PC-3 (cell line): ENCODE measurements around the gene CNTN4. TPM values are rescaled to one million over a fixed set of nuclear protein-coding genes. Genes with fewer than 3 reads are reported as not detected.

ENCODE experiments used
- ATAC-seq: fragments of 200-7000 bp; cut with Tn5 transposase; 2 replicates; pipeline ENCODE4 v1.9.1; 2020; ENCODE audit warnings: mild to moderate bottlenecking, moderate library complexity
- BruUV-seq: library from RNA; stranded (reverse); fragments of 400-500 nt; replicated peaks from 2 replicates; lab custom pipeline; 2021; lab: Mats Ljungman, UMichigan
- CTCF ChIA-PET: fragments of 300-600 bp; sonication (Branson Sonifier 250); formaldehyde crosslinking; loops from one replicate; lab custom pipeline; 2022; ENCODE audit warnings: antibody characterized with exemption; lab: Charles Lee
- POLR2A ChIA-PET: fragments of 300-600 bp; sonication (Branson Sonifier 250); formaldehyde crosslinking; loops from one replicate; lab custom pipeline; 2022; ENCODE audit warnings: antibody characterized with exemption; ENCODE audit not compliant: unreplicated experiment; lab: Charles Lee
- DNase-seq: peaks from one replicate; pipeline ENCODE4 v3.0.0-alpha.2; 2015
- H2AFZ ChIP-seq: fragments of 300-600 bp; sonication (generic); 2 replicates; pipeline ENCODE4 v1.6.0; 2016; ENCODE audit warnings: antibody characterized with exemption, low read length
- H3F3A ChIP-seq: fragments of 300-600 bp; sonication (generic); one replicate; pipeline ENCODE4 v1.6.0; 2017; ENCODE audit warnings: antibody characterized with exemption, low read length, control low read depth, mild to moderate bottlenecking; ENCODE audit not compliant: unreplicated experiment
- H3K27ac ChIP-seq: fragments of 300-600 bp; sonication (generic); 2 replicates; pipeline ENCODE4 v1.5.1; 2016; ENCODE audit warnings: mild to moderate bottlenecking, low read length
- H3K27me3 ChIP-seq: fragments of 300-600 bp; sonication (generic); 2 replicates; pipeline ENCODE4 v1.6.1; 2016; ENCODE audit warnings: low read length, mixed read lengths
- H3K36me3 ChIP-seq: fragments of 300-600 bp; sonication (generic); 2 replicates; pipeline ENCODE4 v1.6.1; 2016; ENCODE audit warnings: low read depth, mixed run types, low read length, mixed read lengths
- H3K4me1 ChIP-seq: fragments of 300-600 bp; sonication (generic); 2 replicates; pipeline ENCODE4 v1.5.1; 2016; ENCODE audit warnings: low read length; ENCODE audit not compliant: insufficient read depth
- H3K4me2 ChIP-seq: fragments of 300-600 bp; sonication (generic); 2 replicates; pipeline ENCODE4 v1.6.0; 2016; ENCODE audit warnings: low read length
- H3K4me3 ChIP-seq: fragments of 300-600 bp; sonication (generic); 2 replicates; pipeline ENCODE4 v1.5.1; 2016; ENCODE audit warnings: mild to moderate bottlenecking, low read length, mixed read lengths
- H3K79me2 ChIP-seq: fragments of 300-600 bp; sonication (generic); 2 replicates; pipeline ENCODE4 v1.6.1; 2017; ENCODE audit warnings: low read length, mixed read lengths
- H3K9ac ChIP-seq: fragments of 300-600 bp; sonication (generic); 2 replicates; pipeline ENCODE4 v1.6.0; 2016; ENCODE audit warnings: mild to moderate bottlenecking, low read length
- H3K9me2 ChIP-seq: fragments of 300-600 bp; sonication (generic); replicated peaks from 2 replicates; pipeline ENCODE4 v1.6.1; 2016; ENCODE audit warnings: mixed run types, low read length, mixed read lengths
- H3K9me3 ChIP-seq: fragments of 300-600 bp; sonication (generic); 2 replicates; pipeline ENCODE4 v1.6.1; 2016; ENCODE audit warnings: low read length, mixed read lengths
- H4K20me1 ChIP-seq: fragments of 300-600 bp; sonication (generic); 2 replicates; pipeline ENCODE4 v1.6.1; 2016; ENCODE audit warnings: low read length, mixed read lengths
- CTCF ChIP-seq: fragments of 300-600 bp; sonication (generic); conservative IDR thresholded peaks from 2 replicates; pipeline ENCODE4 v1.5.1; 2017; ENCODE audit warnings: antibody characterized with exemption, low read depth, mild to moderate bottlenecking, low read length
- EZH2 ChIP-seq: fragments of 300-600 bp; sonication (generic); IDR thresholded peaks from one replicate; pipeline ENCODE4 v1.6.1; 2017; ENCODE audit warnings: antibody characterized with exemption, mild to moderate bottlenecking, low read length; ENCODE audit not compliant: unreplicated experiment
- EZH2phosphoT487 ChIP-seq: fragments of 300-600 bp; sonication (generic); IDR thresholded peaks from 2 replicates; pipeline ENCODE4 v1.6.1; 2018; ENCODE audit warnings: mild to moderate bottlenecking, antibody characterized with exemption, low read length, borderline replicate concordance
- intact Hi-C: fragments of 100-400 bp; cut with micrococcal nuclease; formaldehyde crosslinking; loops from 2 replicates; pipeline ENCODE4 v1.9.0; 2023
- total RNA-seq: library from RNA; depleted of rRNA; stranded (reverse); fragments of >200 nt; gene quantifications from 2 replicates; pipeline ENCODE4 v1.2.3, GENCODE V29; 2014

CNTN4 gene
- total RNA-seq, 1 experiment from 2014 or later = not detected

GRCh38 chr3:3069723-3070122 lies 971.1 kb downstream of the CNTN4 start:
- Histone ChIP-seq H3K4me1 (no peaks in the 10 kb centered on the region), H4K20me1 (no peaks in the 10 kb centered on the region), H3K9me3 (no peaks in the 10 kb centered on the region), H3K4me3 (no peak overlapping the region), H3K9ac (no peak overlapping the region), H3K27ac (no peak overlapping the region), H2AFZ (no peak overlapping the region), H3K36me3 (no peaks in the 10 kb centered on the region), H3F3A (no peaks in the 10 kb centered on the region), H3K9me2 (no peaks in the 10 kb centered on the region), H3K27me3 (no peaks in the 10 kb centered on the region), H3K4me2 (no peak overlapping the region), H3K79me2 (no peaks in the 10 kb centered on the region)
- DNase-seq (no peak), ATAC-seq (no peak)
- ChIA-PET CTCF (no interaction called here), POLR2A (no interaction called here)
- no TSS peak for BruUV-seq
- TF ChIP-seq EZH2phosphoT487 = no peak
- TF ChIP-seq CTCF = no peak
- no peak for TF ChIP-seq EZH2
- intact Hi-C loops = no loop called here

GRCh38 chr3:3071136-3071535 lies 972.5 kb downstream of the CNTN4 start:
- ATAC-seq (no peak), DNase-seq (no peak)
- Histone ChIP-seq H3K9me2 (no peaks in the 10 kb centered on the region), H3K27ac (no peak overlapping the region), H4K20me1 (no peaks in the 10 kb centered on the region), H3K4me1 (no peaks in the 10 kb centered on the region), H3K4me2 (no peak overlapping the region), H3K27me3 (no peaks in the 10 kb centered on the region), H2AFZ (no peak overlapping the region), H3K36me3 (no peaks in the 10 kb centered on the region), H3F3A (no peaks in the 10 kb centered on the region), H3K4me3 (no peak overlapping the region), H3K9me3 (no peaks in the 10 kb centered on the region), H3K79me2 (no peaks in the 10 kb centered on the region), H3K9ac (no peak overlapping the region)
- intact Hi-C loops = no loop called here
- BruUV-seq = no TSS peak
- TF ChIP-seq EZH2 = no peak
- TF ChIP-seq EZH2phosphoT487 = no peak
- TF ChIP-seq CTCF = no peak
- ChIA-PET CTCF (no interaction called here), POLR2A (no interaction called here)

- no TSS peak for BruUV-seq
- CTCF ChIA-PET = no interaction called here
- POLR2A ChIA-PET = no interaction called here
These were observed 976.0 kb downstream of the CNTN4 start for GRCh38 chr3:3074551-3075257.

More at GRCh38 chr3:3074551-3075257, 976.0 kb downstream of the CNTN4 start:
- intact Hi-C loops = no loop called here
- Histone ChIP-seq H4K20me1 (no peaks in the 10 kb centered on the region), H3K4me1 (no peaks in the 10 kb centered on the region), H3K4me3 (no peak overlapping the region), H3K36me3 (no peaks in the 10 kb centered on the region), H3K4me2 (no peak overlapping the region), H2AFZ (no peak overlapping the region), H3K79me2 (no peaks in the 10 kb centered on the region), H3K9me3 (no peaks in the 10 kb centered on the region), H3K27me3 (peaks cover 25% of the 10 kb centered on the region), H3F3A (no peaks in the 10 kb centered on the region), H3K9me2 (no peaks in the 10 kb centered on the region), H3K27ac (no peak overlapping the region), H3K9ac (no peak overlapping the region)
- ATAC-seq (no peak), DNase-seq (no peak)
- TF ChIP-seq CTCF (no peak), EZH2 (no peak), EZH2phosphoT487 (no peak)
